GM21717 (cell line): ENCODE results near the gene OSGIN1.
A peak's percentile ranks its signal among the peaks of the same experiment; 100 is the strongest.

Experiments
- ATAC-seq: cut with Tn5 transposase; IDR thresholded peaks from one replicate; pipeline ENCODE4 v1.9.1; 2021; ENCODE audit warnings: mild to moderate bottlenecking, moderate library complexity; ENCODE audit not compliant: unreplicated experiment

OSGIN1 gene

DNA sequence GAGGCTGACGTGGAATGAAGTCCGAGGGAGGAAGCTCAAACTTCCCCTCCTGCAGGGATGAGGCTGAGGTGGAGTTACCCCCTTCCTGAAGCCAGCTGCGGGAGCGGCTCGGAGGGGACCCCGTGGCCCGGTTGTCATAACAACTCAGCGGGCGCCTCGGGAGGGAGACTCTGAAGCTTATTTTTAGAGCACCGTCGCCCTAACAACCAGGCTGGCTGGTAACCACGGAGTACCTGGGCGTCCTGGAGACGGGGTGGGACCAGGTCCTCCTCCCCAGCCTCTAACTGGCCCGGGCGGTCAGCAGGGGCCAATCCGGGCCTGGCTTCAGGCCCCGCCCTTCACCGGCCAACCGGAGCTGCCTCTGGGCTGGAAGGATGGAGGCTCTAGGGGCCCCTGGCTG lies 42.7 kb downstream of the OSGIN1 start:
- ATAC-seq: no peak

DNA sequence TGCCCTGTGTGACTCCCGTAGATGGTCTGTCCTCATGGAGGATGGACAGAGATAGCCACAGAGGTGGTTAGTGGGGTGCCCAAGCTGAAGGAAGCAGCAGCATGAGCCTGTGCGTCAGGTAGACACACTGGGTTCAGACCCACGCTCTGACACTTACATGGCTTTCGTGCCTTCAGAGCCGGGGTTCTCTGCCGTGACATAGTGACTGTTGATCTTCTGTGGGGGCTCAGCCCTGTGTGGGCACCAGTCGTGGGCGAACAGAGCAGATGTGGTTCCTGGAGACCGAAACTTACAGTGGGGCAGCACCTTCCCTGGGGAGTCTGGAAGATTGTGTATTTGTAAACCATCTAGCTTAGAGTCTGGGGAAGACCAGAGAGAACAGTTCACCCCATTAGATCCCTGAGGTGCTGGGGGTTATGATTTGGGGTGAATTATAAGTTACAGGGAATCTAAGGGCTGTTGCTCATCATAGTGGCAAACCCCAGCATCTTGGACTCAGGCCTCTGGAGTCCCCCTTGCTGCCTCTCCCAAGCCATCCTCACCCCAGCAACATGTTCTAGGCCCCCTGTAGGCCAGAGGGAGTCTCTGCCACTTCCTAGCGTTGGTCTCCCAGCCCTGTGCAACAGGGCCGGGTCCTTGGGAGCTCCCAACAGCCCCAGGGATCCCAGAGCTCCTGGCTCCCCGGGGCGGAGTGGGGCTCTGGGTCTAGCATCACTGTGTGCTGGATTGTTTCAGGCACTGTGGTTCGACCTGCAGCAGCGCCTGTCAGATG lies 43.6 kb downstream of the OSGIN1 start:
- no peak for ATAC-seq

DNA sequence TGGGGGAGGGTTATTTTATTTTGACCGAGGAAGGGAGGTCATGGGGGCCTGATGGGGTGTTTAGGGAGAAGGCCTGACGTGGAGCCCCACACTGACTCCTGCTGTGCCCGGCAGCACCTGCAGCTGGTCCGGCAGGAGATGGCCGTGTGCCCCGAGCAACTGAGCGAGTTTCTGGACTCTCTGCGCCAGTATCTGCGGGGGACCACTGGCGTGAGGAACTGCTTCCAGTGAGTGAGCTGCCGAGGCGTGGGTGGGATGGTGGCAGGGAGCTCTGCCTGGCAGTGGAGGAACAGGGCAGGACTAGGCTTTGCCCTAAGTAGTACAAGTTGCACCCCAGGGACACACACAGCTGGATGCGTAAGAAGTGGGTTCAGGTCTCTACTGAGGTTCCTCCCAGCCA lies 45.1 kb downstream of the OSGIN1 start:
- ATAC-seq: no peak

GRCh38 chr16:84000989-84001642 lies 48.1 kb downstream of the OSGIN1 start:
- no peak for ATAC-seq

DNA sequence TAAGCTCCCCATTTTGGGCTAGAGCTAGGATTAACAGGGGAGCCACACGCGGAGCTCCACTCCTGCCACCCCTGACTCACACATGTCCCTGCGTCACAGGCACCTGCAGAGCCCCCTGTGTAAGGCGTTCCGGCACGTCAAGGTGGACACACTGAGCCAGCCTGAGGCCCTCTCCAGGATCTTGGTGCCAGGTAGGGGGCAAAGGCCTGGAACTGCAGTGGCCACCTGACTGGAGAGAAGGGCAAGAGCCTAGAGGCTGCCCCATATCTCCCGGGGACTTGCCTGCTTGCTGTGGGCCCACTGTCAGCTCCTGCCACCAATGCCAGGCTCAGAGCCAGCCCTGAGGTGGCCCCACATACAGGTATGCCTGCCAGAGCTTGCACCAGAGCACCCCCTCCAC lies 48.7 kb downstream of the OSGIN1 start:
- ATAC-seq: no peak

- no peak for ATAC-seq
Observed at GRCh38 chr16:84003038-84003437, 50.0 kb downstream of the OSGIN1 start.

- no peak for ATAC-seq
Observed at GRCh38 chr16:84004442-84004841, 51.4 kb downstream of the OSGIN1 start.

DNA sequence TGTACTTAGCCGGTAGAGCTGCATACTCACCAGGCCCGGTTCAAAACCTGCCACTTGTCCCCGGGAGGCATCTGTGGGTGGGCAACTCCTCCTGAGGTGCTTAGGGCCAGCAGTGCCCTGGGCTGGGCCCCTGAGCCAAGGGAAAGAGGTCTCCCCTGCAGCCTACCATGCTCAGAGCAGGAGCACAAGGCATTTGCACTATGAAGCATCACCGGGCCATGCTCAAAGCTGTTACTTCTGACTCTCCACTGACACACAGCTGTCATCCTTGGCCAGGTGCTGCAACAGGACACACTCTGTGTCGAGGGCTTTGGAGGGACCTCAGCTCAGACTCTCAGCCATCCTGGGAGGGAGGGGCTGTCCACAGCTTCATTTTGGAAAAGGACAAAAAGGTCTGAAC lies 52.4 kb downstream of the OSGIN1 start:
- no peak for ATAC-seq

- ATAC-seq: no peak
Observed at GRCh38 chr16:84007520-84007919, 54.5 kb downstream of the OSGIN1 start.

DNA sequence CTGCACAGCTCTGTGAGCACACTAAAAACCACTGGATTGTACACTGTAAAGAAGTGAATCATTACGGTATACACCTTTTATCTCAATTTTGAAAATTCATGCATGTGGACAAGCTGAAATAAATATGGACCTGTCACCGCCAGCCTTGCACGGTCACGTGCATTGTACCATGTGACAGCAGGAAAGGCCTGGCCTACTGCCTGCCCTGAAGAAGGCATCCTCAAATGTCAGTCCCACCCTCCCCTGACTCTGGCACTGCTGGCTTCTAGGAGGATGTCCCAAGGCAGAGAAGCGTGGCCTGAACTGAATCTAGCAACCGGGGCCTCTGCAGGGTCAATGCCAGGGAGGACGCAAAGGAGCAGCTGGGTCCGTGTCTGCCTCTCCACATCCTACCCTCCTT lies 54.9 kb downstream of the OSGIN1 start:
- no peak for ATAC-seq

GRCh38 chr16:84009282-84009681 lies 56.2 kb downstream of the OSGIN1 start:
- ATAC-seq: no peak

GRCh38 chr16:84013787-84014569 lies 60.9 kb downstream of the OSGIN1 start:
- ATAC-seq: peak; percentile 70

DNA sequence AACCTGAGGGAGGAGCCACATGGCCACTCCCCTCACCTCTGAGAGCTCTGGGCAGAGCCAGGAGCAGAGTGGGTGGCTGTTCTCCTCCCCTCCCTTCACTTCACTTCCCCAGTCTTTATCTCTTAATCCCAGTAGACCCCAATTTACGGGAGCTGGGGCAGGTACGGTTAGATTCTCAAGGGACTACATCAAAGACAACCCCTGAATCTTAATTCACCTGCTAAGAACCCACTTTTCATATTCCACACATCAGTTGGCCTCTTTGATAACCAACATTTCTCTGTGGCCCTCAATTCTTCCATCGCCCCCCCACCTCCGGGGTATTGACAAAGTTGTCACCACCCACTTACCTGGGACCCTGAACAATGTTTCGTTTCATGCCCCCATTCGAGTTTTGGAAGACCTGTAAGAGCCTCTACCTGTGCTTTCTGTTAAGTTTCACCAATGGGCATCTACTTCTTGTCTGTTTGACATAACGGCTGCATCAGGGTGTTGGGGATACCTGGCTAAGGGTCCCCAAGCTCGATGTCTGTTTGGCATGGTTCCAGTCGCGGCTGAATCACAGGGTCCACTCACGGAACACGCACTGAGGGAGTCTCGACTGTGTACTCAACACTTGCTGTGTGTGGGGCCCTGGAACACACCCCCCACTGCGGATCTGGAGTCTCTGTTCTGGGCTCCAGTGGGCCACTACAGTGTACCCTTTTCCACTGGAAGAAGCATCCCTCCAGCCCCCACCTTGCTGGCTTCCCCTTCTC lies 61.7 kb downstream of the OSGIN1 start:
- no peak for ATAC-seq

- no peak for ATAC-seq
Observed at GRCh38 chr16:84015399-84015798, 62.4 kb downstream of the OSGIN1 start.
